HEK293 (cell line): ENCODE measurements around the gene STAP1.

Experiments
- RBAK ChIP-seq: fragments of 450-650 bp; formaldehyde crosslinking; IDR thresholded peaks from 2 replicates; pipeline ENCODE4 v1.5.1; 2016; ENCODE audit warnings: missing biosample characterization, missing genetic modification characterization
- YY1 ChIP-seq: fragments of 450-650 bp; formaldehyde crosslinking; IDR thresholded peaks from 2 replicates; pipeline ENCODE4 v1.5.1; 2018; ENCODE audit warnings: missing biosample characterization, missing genetic modification characterization
- ZBTB21 ChIP-seq: fragments of 450-650 bp; formaldehyde crosslinking; IDR thresholded peaks from 2 replicates; pipeline ENCODE4 v1.5.1; 2017; ENCODE audit warnings: missing biosample characterization, missing genetic modification characterization
- ZNF175 ChIP-seq: fragments of 450-650 bp; formaldehyde crosslinking; IDR thresholded peaks from 2 replicates; pipeline ENCODE4 v1.5.1; 2016; ENCODE audit warnings: missing biosample characterization, missing genetic modification characterization
- ZNF223 ChIP-seq: fragments of 450-650 bp; formaldehyde crosslinking; IDR thresholded peaks from 2 replicates; pipeline ENCODE4 v1.5.1; 2016; ENCODE audit warnings: missing biosample characterization, missing genetic modification characterization
- ZNF37A ChIP-seq: fragments of 450-650 bp; IDR thresholded peaks from 2 replicates; pipeline ENCODE4 v1.5.1; 2018; ENCODE audit warnings: missing biosample characterization, missing genetic modification characterization
- ZNF529 ChIP-seq: fragments of 450-650 bp; formaldehyde crosslinking; IDR thresholded peaks from 2 replicates; pipeline ENCODE4 v1.5.1; 2017; ENCODE audit warnings: missing genetic modification characterization, missing biosample characterization; ENCODE audit not compliant: insufficient replicate concordance
- TF ChIP-seq, protein P1 (sequence below): sonication (generic); formaldehyde crosslinking; IDR thresholded peaks from 2 replicates; pipeline ENCODE4 v1.8.1; 2022; ENCODE audit warnings: mild to moderate bottlenecking, moderate library complexity, missing genetic modification reagents
- TF ChIP-seq, protein P2 (sequence below): fragments of 450-650 bp; formaldehyde crosslinking; IDR thresholded peaks from 2 replicates; pipeline ENCODE4 v1.5.1; 2016; ENCODE audit warnings: missing biosample characterization, missing genetic modification characterization

DNA sequence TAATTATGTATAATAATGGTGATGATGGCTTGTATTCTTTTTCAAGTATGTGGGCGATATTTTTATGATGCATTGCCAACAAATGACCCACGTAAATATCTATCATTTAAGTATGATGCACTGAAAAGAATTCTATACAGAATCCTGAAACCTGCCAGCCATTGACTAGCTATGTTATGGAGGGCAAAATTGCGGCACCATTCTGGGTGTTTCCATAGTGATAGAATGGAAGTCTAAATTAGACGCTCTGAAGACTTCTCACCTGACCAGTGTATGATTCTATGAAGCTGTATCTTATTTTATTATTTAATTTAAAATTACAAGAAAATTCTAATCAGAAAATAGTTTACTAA lies 12.5 kb upstream of the STAP1 start:
- no peak for TF ChIP-seq ZNF223 (tag by site-specific recombination)
- TF ChIP-seq, protein P1, sequence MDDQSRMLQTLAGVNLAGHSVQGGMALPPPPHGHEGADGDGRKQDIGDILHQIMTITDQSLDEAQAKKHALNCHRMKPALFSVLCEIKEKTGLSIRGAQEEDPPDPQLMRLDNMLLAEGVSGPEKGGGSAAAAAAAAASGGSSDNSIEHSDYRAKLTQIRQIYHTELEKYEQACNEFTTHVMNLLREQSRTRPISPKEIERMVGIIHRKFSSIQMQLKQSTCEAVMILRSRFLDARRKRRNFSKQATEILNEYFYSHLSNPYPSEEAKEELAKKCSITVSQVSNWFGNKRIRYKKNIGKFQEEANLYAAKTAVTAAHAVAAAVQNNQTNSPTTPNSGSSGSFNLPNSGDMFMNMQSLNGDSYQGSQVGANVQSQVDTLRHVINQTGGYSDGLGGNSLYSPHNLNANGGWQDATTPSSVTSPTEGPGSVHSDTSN (CRISPR knock-in tag), result no peak
- no peak for TF ChIP-seq ZNF37A (tag by site-specific recombination)
- TF ChIP-seq, protein P2, sequence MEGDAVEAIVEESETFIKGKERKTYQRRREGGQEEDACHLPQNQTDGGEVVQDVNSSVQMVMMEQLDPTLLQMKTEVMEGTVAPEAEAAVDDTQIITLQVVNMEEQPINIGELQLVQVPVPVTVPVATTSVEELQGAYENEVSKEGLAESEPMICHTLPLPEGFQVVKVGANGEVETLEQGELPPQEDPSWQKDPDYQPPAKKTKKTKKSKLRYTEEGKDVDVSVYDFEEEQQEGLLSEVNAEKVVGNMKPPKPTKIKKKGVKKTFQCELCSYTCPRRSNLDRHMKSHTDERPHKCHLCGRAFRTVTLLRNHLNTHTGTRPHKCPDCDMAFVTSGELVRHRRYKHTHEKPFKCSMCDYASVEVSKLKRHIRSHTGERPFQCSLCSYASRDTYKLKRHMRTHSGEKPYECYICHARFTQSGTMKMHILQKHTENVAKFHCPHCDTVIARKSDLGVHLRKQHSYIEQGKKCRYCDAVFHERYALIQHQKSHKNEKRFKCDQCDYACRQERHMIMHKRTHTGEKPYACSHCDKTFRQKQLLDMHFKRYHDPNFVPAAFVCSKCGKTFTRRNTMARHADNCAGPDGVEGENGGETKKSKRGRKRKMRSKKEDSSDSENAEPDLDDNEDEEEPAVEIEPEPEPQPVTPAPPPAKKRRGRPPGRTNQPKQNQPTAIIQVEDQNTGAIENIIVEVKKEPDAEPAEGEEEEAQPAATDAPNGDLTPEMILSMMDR (tag by site-specific recombination), result no peak
- TF ChIP-seq YY1 (tag by site-specific recombination), result no peak
- TF ChIP-seq RBAK, result no peak
- no peak for TF ChIP-seq ZBTB21 (tag by site-specific recombination)
- no peak for TF ChIP-seq ZNF175
- TF ChIP-seq ZNF529 (tag by site-specific recombination), result no peak
